Stimulated activated effector memory CD8-positive, alpha-beta T cell treated with anti-CD3 and anti-CD28 coated beads, Interleukin-12 subunit alpha, Interleukin-12 subunit beta, amount 100 ng/mL, for 72 hours (primary cell): ENCODE results near the gene CHRNB1.

Experiments used
- ATAC-seq: fragments of 150-1000 bp; cut with Tn5 transposase; 2 replicates; pipeline ENCODE4 v1.10.0; 2021
- DNase-seq, 2 donors: peaks; one replicate each; pipeline ENCODE4 v3.0.0; 2021 to 2022; ENCODE audit warnings: low spot score in 2 of 2
- H3K27ac Mint-ChIP-seq: one replicate; pipeline ENCODE4 v1.8.0; 2022; ENCODE audit warnings: mild to moderate bottlenecking, mixed read lengths
- H3K36me3 Mint-ChIP-seq: one replicate; pipeline ENCODE4 v1.8.0; 2022; ENCODE audit warnings: mild to moderate bottlenecking, mixed read lengths
- H3K4me1 Mint-ChIP-seq: one replicate; pipeline ENCODE4 v1.8.0; 2022; ENCODE audit warnings: mixed read lengths
- H3K4me3 Mint-ChIP-seq: one replicate; pipeline ENCODE4 v1.8.0; 2022; ENCODE audit warnings: mild to moderate bottlenecking, mixed read lengths
- H3K9me3 Mint-ChIP-seq: one replicate; pipeline ENCODE4 v1.8.0; 2022; ENCODE audit warnings: mixed read lengths

The CHRNB1 gene

GRCh38 chr17:7439462-7440112 lies 5.3 kb upstream of the CHRNB1 start, which contains the start of gene FGF11:
FGF11 (plus strand) TSS chr17:7439512; CDS start chr17:7439621, 109 bp downstream.
- Mint-ChIP-seq H3K36me3 (peaks cover 42% of the 10 kb centered on the region), H3K4me1 (peaks cover 43% of the 10 kb centered on the region), H3K4me3 (peak within 1 kb of the TSS; percentile 90), H3K27ac (peak within 1 kb of the TSS; percentile 84), H3K9me3 (no peaks in the 10 kb centered on the region)
- ATAC-seq: no peak
- no peak for DNase-seq

- H3K4me3 Mint-ChIP-seq: peak overlapping the region; percentile 90
- H3K9me3 Mint-ChIP-seq: no peaks in the 10 kb centered on the region
- peak; percentile 18 to 65 for DNase-seq
- peak overlapping the region; percentile 84 for H3K27ac Mint-ChIP-seq
- H3K36me3 Mint-ChIP-seq: peaks cover 38% of the 10 kb centered on the region
- H3K4me1 Mint-ChIP-seq: peaks cover 47% of the 10 kb centered on the region
- no peak for ATAC-seq
Measured at GRCh38 chr17:7440113-7440833, 4.6 kb upstream of the CHRNB1 start.

- H3K4me1 Mint-ChIP-seq: peaks cover 52% of the 10 kb centered on the region
Measured at GRCh38 chr17:7440834-7441195, 4.0 kb upstream of the CHRNB1 start.

GRCh38 chr17:7441266-7441665 lies 3.6 kb upstream of the CHRNB1 start:
- H3K36me3 Mint-ChIP-seq: peaks cover 31% of the 10 kb centered on the region
- H3K4me1 Mint-ChIP-seq: peaks cover 53% of the 10 kb centered on the region
- DNase-seq: no peak
- no peaks in the 10 kb centered on the region for H3K9me3 Mint-ChIP-seq
- no peak for ATAC-seq
- peak overlapping the region; percentile 90 for H3K4me3 Mint-ChIP-seq
- no peak overlapping the region for H3K27ac Mint-ChIP-seq

More at GRCh38 chr17:7440834-7441195, 4.0 kb upstream of the CHRNB1 start:
- no peaks in the 10 kb centered on the region for H3K9me3 Mint-ChIP-seq
- DNase-seq (peak; percentile 15 to 59), ATAC-seq (no peak)
- peak overlapping the region; percentile 90 for H3K4me3 Mint-ChIP-seq
- H3K36me3 Mint-ChIP-seq: peaks cover 35% of the 10 kb centered on the region
- H3K27ac Mint-ChIP-seq: peak overlapping the region; percentile 84

GRCh38 chr17:7442142-7442541 lies 2.7 kb upstream of the CHRNB1 start:
- peaks cover 45% of the 10 kb centered on the region for H3K4me1 Mint-ChIP-seq
- no peak overlapping the region for H3K27ac Mint-ChIP-seq
- ATAC-seq (no peak), DNase-seq (no peak)
- H3K4me3 Mint-ChIP-seq: no peak overlapping the region
- peaks cover 22% of the 10 kb centered on the region for H3K36me3 Mint-ChIP-seq
- no peaks in the 10 kb centered on the region for H3K9me3 Mint-ChIP-seq

- peaks cover 7% of the 10 kb centered on the region for H3K36me3 Mint-ChIP-seq
- H3K4me3 Mint-ChIP-seq: no peak overlapping the region
- H3K9me3 Mint-ChIP-seq: no peaks in the 10 kb centered on the region
- no peak overlapping the region for H3K27ac Mint-ChIP-seq
- DNase-seq (no peak), ATAC-seq (no peak)
- peaks cover 32% of the 10 kb centered on the region for H3K4me1 Mint-ChIP-seq
Measured at GRCh38 chr17:7443499-7444485, 1.1 kb upstream of the CHRNB1 start.

GRCh38 chr17:7445619-7445968 lies 733 bp downstream of the CHRNB1 start:
- Mint-ChIP-seq H3K9me3 (no peaks in the 10 kb centered on the region), H3K4me1 (peaks cover 19% of the 10 kb centered on the region), H3K4me3 (peak overlapping the region; percentile 73), H3K36me3 (no peaks in the 10 kb centered on the region), H3K27ac (no peak overlapping the region)
- DNase-seq (no peak), ATAC-seq (peak; percentile 70)

GRCh38 chr17:7448461-7448860 lies 3.6 kb downstream of the CHRNB1 start:
- H3K36me3 Mint-ChIP-seq: no peaks in the 10 kb centered on the region

GRCh38 chr17:7459961-7460545 lies 15.2 kb downstream of the CHRNB1 start:
- ATAC-seq: no peak
- H3K4me3 Mint-ChIP-seq: no peak overlapping the region
- H3K27ac Mint-ChIP-seq: peak overlapping the region; percentile 71
- DNase-seq: no peak
- peaks cover 81% of the 10 kb centered on the region for H3K36me3 Mint-ChIP-seq
- H3K4me1 Mint-ChIP-seq: peaks cover 15% of the 10 kb centered on the region
- H3K9me3 Mint-ChIP-seq: no peaks in the 10 kb centered on the region

More at GRCh38 chr17:7448461-7448860, 3.6 kb downstream of the CHRNB1 start:
- ATAC-seq (no peak), DNase-seq (no peak)
- Mint-ChIP-seq H3K27ac (no peak overlapping the region), H3K9me3 (no peaks in the 10 kb centered on the region), H3K4me1 (peaks cover 14% of the 10 kb centered on the region), H3K4me3 (no peak overlapping the region)

- Mint-ChIP-seq H3K9me3 (no peaks in the 10 kb centered on the region), H3K4me3 (no peak overlapping the region), H3K36me3 (peaks cover 81% of the 10 kb centered on the region), H3K4me1 (peaks cover 14% of the 10 kb centered on the region), H3K27ac (peak overlapping the region; percentile 71)
- no peak for DNase-seq
- ATAC-seq: no peak
Measured at GRCh38 chr17:7460850-7461660, 16.2 kb downstream of the CHRNB1 start.

- no peaks in the 10 kb centered on the region for H3K9me3 Mint-ChIP-seq
- H3K36me3 Mint-ChIP-seq: peaks cover 88% of the 10 kb centered on the region
- no peak for DNase-seq
- peaks cover 18% of the 10 kb centered on the region for H3K4me1 Mint-ChIP-seq
- H3K27ac Mint-ChIP-seq: peak overlapping the region; percentile 71
- no peak overlapping the region for H3K4me3 Mint-ChIP-seq
- no peak for ATAC-seq
Measured at GRCh38 chr17:7462474-7463371, 17.9 kb downstream of the CHRNB1 start.

- Mint-ChIP-seq H3K4me1 (peaks cover 18% of the 10 kb centered on the region), H3K9me3 (no peaks in the 10 kb centered on the region), H3K27ac (peak overlapping the region; percentile 69), H3K4me3 (no peak overlapping the region), H3K36me3 (peaks cover 90% of the 10 kb centered on the region)
- DNase-seq: no peak
- no peak for ATAC-seq
Measured at GRCh38 chr17:7463372-7463846, 18.5 kb downstream of the CHRNB1 start.

GRCh38 chr17:7464081-7464480 lies 19.2 kb downstream of the CHRNB1 start:
- no peak for ATAC-seq
- no peak for DNase-seq
- no peak overlapping the region for H3K4me3 Mint-ChIP-seq
- peak overlapping the region; percentile 69 for H3K27ac Mint-ChIP-seq
- H3K36me3 Mint-ChIP-seq: peaks cover 85% of the 10 kb centered on the region
- peaks cover 18% of the 10 kb centered on the region for H3K4me1 Mint-ChIP-seq
- no peaks in the 10 kb centered on the region for H3K9me3 Mint-ChIP-seq
